CD4-positive, alpha-beta T cell (primary cell): ENCODE data around the gene SENP3. TPM values are rescaled to one million over a fixed set of nuclear protein-coding genes. Genes with fewer than 3 reads are reported as not detected.

Experiments used
- ATAC-seq: fragments of 200-7000 bp; cut with Tn5 transposase; one replicate; pipeline ENCODE4 v1.10.0; 2022; ENCODE audit warnings: mild to moderate bottlenecking; ENCODE audit not compliant: poor library complexity
- CTCF ChIA-PET: fragments of 350-600 bp; sonication (Branson Sonifier 250); formaldehyde crosslinking; loops from one replicate; lab custom pipeline; 2021; ENCODE audit warnings: antibody characterized with exemption, inconsistent platforms; lab: Charles Lee
- POLR2A ChIA-PET: fragments of 350-600 bp; sonication (Branson Sonifier 250); formaldehyde crosslinking; loops from one replicate; lab custom pipeline; 2021; ENCODE audit warnings: antibody characterized with exemption, inconsistent platforms; lab: Charles Lee
- DNase-seq, 14 experiments: peaks; one replicate each; pipeline ENCODE4 v3.0.0-alpha.2; 2013 to 2020; ENCODE audit warnings: mixed read lengths in 2 of 14
- H3K27ac ChIP-seq, 2 donors: one replicate each; pipeline versions ENCODE4 v1.5.1 to v1.7.0; 2013; ENCODE audit warnings: low read length in 2 of 2, low read depth in 1 of 2, mild to moderate bottlenecking in 1 of 2
- H3K27me3 ChIP-seq, 2 experiments: 1 replicate in 1 of 2; 2 replicates in 1 of 2; pipeline versions ENCODE4 v1.6.1 to v1.7.0; 2013; ENCODE audit warnings: low read length in 2 of 2, control low read depth in 1 of 2, mild to moderate bottlenecking in 1 of 2, moderate library complexity in 1 of 2; ENCODE audit not compliant: insufficient read depth in 2 of 2, control insufficient read depth in 1 of 2
- H3K36me3 ChIP-seq: one replicate; pipeline ENCODE4 v1.6.1; 2013; ENCODE audit warnings: low read length, control low read depth; ENCODE audit not compliant: insufficient read depth
- H3K4me1 ChIP-seq: one replicate; pipeline ENCODE4 v1.6.1; 2013; ENCODE audit warnings: low read length, control low read depth; ENCODE audit not compliant: insufficient read depth
- H3K4me3 ChIP-seq: one replicate; pipeline ENCODE4 v1.5.1; 2013; ENCODE audit warnings: mild to moderate bottlenecking, low read length, moderate library complexity
- H3K9me3 ChIP-seq, 2 experiments: 1 replicate in 1 of 2; 2 replicates in 1 of 2; pipeline versions ENCODE4 v1.6.1 to v1.7.0; 2013; ENCODE audit warnings: low read length in 2 of 2, mild to moderate bottlenecking in 2 of 2, control low read depth in 1 of 2, moderate library complexity in 1 of 2; ENCODE audit not compliant: control insufficient read depth in 1 of 2, insufficient read depth in 1 of 2
- H3K27ac Mint-ChIP-seq: one replicate; pipeline ENCODE4 v1.8.0; 2020; ENCODE audit warnings: mixed read lengths
- H3K27me3 Mint-ChIP-seq: one replicate; pipeline ENCODE4 v1.8.0; 2021; ENCODE audit warnings: mixed read lengths
- H3K36me3 Mint-ChIP-seq: one replicate; pipeline ENCODE4 v1.8.0; 2021; ENCODE audit warnings: low read depth, mixed read lengths
- H3K4me1 Mint-ChIP-seq: one replicate; pipeline ENCODE4 v1.8.0; 2021; ENCODE audit warnings: low read depth, mixed read lengths
- H3K4me3 Mint-ChIP-seq: one replicate; pipeline ENCODE4 v1.8.0; 2020; ENCODE audit warnings: mild to moderate bottlenecking, mixed read lengths
- H3K9me3 Mint-ChIP-seq: one replicate; pipeline ENCODE4 v1.8.0; 2020; ENCODE audit warnings: mixed read lengths
- CTCF ChIP-seq: fragments of 200-600 bp; IDR thresholded peaks from one replicate; pipeline ENCODE4 v1.8.0; 2022; ENCODE audit warnings: antibody characterized with exemption, mild to moderate bottlenecking
- intact Hi-C, 2 experiments: fragments of 100-400 bp; cut with DNase I in 1 of 2; cut with micrococcal nuclease in 1 of 2; formaldehyde crosslinking; loops; one replicate each; pipeline versions ENCODE4 v1.15.1 to v1.9.0; 2023 to 2025; cut with DNase I, micrococcal nuclease
- total RNA-seq, 174 experiments: library from RNA in 2 of 174; stranded (reverse) in 2 of 174; gene quantifications; one replicate each; pipeline ENCODE4 v1.2.3 and lab custom pipeline; 2021 to 2026

The SENP3 gene
- total RNA-seq, 2 experiments from 2014 or later: 27.7 to 28.9 TPM

GRCh38 chr17:7576432-7576937, 14.8 kb downstream of the SENP3 start:
- ChIA-PET CTCF (interaction anchor here (0.6 to 0.7 kb wide), 2 partner anchors 72 to 111 kb away, joined by 3 read pairs; no protein-coding TSS in a partner anchor), POLR2A (interaction anchor here (0.7 to 7.0 kb wide), 6 partner anchors 12 to 142 kb away, joined by 3 to 51 read pairs (median 5); partner anchors contain the start of genes FXR2, SENP3, TMEM102 and TP53)
- Mint-ChIP-seq H3K27me3 (peaks cover 3% of the 10 kb centered on the region), H3K4me3 (peak overlapping the region; percentile 70), H3K4me1 (peaks cover 85% of the 10 kb centered on the region), H3K9me3 (no peaks in the 10 kb centered on the region), H3K36me3 (peaks cover 88% of the 10 kb centered on the region), H3K27ac (peak overlapping the region; percentile 99)
- Histone ChIP-seq H3K9me3 (no peaks in the 10 kb centered on the region), H3K4me1 (peaks cover 70% of the 10 kb centered on the region), H3K4me3 (no peak overlapping the region), H3K27me3 (no peaks in the 10 kb centered on the region), H3K36me3 (peaks cover 58% of the 10 kb centered on the region), H3K27ac (no peak overlapping the region)
- intact Hi-C loops: no loop called here
- no peak for ATAC-seq
- TF ChIP-seq CTCF: no peak
- no peak for DNase-seq

- H3K27me3 Mint-ChIP-seq: peaks cover 3% of the 10 kb centered on the region
- TF ChIP-seq CTCF: no peak
- Histone ChIP-seq H3K27me3 (no peaks in the 10 kb centered on the region), H3K36me3 (peaks cover 58% of the 10 kb centered on the region), H3K27ac (no peak overlapping the region), H3K4me1 (peaks cover 71% of the 10 kb centered on the region), H3K4me3 (no peak overlapping the region), H3K9me3 (no peaks in the 10 kb centered on the region)
- POLR2A ChIA-PET: interaction anchor here (7.0 kb wide), 1 partner anchor 16 kb away, joined by 51 read pairs; the partner anchor contains the start of gene SENP3
- no peak for DNase-seq
- H3K27ac Mint-ChIP-seq: peak overlapping the region; percentile 34
- intact Hi-C loops: no loop called here
- no peaks in the 10 kb centered on the region for H3K9me3 Mint-ChIP-seq
- H3K4me1 Mint-ChIP-seq: peaks cover 83% of the 10 kb centered on the region
- peak overlapping the region; percentile 70 for H3K4me3 Mint-ChIP-seq
- CTCF ChIA-PET: no interaction called here
- peaks cover 82% of the 10 kb centered on the region for H3K36me3 Mint-ChIP-seq
- no peak for ATAC-seq
These were observed 15.8 kb downstream of the SENP3 start for GRCh38 chr17:7577327-7578199.

- peak in 8 of 14 experiments; percentile 23 to 80 (median 58) for DNase-seq
- POLR2A ChIA-PET: interaction anchor here (0.6 to 2.6 kb wide), 3 partner anchors 100 to 276 kb away, joined by 3 to 14 read pairs (median 6); partner anchors contain the start of genes TP53 and ZBTB4
- TF ChIP-seq CTCF: no peak
- intact Hi-C loops: no loop called here
- peaks cover 82% of the 10 kb centered on the region for H3K4me1 Mint-ChIP-seq
- Histone ChIP-seq H3K27ac (peak within 1 kb of the TSS; percentile 34 to 67), H3K9me3 (peaks cover 0 to 5% of the 10 kb centered on the region in 2 experiments), H3K4me1 (peaks cover 78% of the 10 kb centered on the region), H3K27me3 (no peaks in the 10 kb centered on the region), H3K4me3 (peak within 1 kb of the TSS; percentile 41), H3K36me3 (peaks cover 53% of the 10 kb centered on the region)
- H3K27me3 Mint-ChIP-seq: no peaks in the 10 kb centered on the region
- ATAC-seq: peak; percentile 6
- peak within 1 kb of the TSS; percentile 67 for H3K4me3 Mint-ChIP-seq
- CTCF ChIA-PET: interaction anchor here (1.3 to 1.6 kb wide), 2 partner anchors 10 to 18 kb away, joined by 3 to 11 read pairs; no protein-coding TSS in a partner anchor
- H3K27ac Mint-ChIP-seq: peak within 1 kb of the TSS; percentile 79
- no peaks in the 10 kb centered on the region for H3K9me3 Mint-ChIP-seq
- H3K36me3 Mint-ChIP-seq: peaks cover 77% of the 10 kb centered on the region
These were observed 17.5 kb downstream of the SENP3 start, which contains the start of gene CD68 for GRCh38 chr17:7579001-7579833. TSS of gene CD68 (plus strand) at chr17:7579638. CDS start at chr17:7579678, 40 bp downstream.
